HG03159 (cell line): ENCODE data around the gene KIF21B.

Source experiments
- ATAC-seq: cut with Tn5 transposase; IDR thresholded peaks from one replicate; pipeline ENCODE4 v1.9.1; 2021; ENCODE audit warnings: mild to moderate bottlenecking, moderate library complexity; ENCODE audit not compliant: unreplicated experiment

KIF21B gene

GRCh38 chr1:200998323-200998722 is 25.2 kb downstream of the KIF21B start:
- ATAC-seq, result no peak

- no peak for ATAC-seq
Observed at GRCh38 chr1:200992382-200993048, 31.0 kb downstream of the KIF21B start.

- ATAC-seq, result no peak
Observed at GRCh38 chr1:200991097-200991614, 32.4 kb downstream of the KIF21B start.

GRCh38 chr1:200990114-200990513 is 33.4 kb downstream of the KIF21B start:
- no peak for ATAC-seq

- no peak for ATAC-seq
Observed at GRCh38 chr1:200989337-200989736, 34.2 kb downstream of the KIF21B start.

- no peak for ATAC-seq
Observed at GRCh38 chr1:200988693-200989092, 34.8 kb downstream of the KIF21B start.

- ATAC-seq, result no peak
Observed at GRCh38 chr1:200985481-200985880, 38.0 kb downstream of the KIF21B start.

- ATAC-seq, result no peak
Observed at GRCh38 chr1:200983035-200983561, 40.4 kb downstream of the KIF21B start.

- ATAC-seq, result no peak
Observed at GRCh38 chr1:200982071-200982945, 41.2 kb downstream of the KIF21B start.

- ATAC-seq, result no peak
Observed at GRCh38 chr1:200981278-200981677, 42.2 kb downstream of the KIF21B start.

- ATAC-seq, result no peak
Observed at GRCh38 chr1:200980873-200981272, 42.6 kb downstream of the KIF21B start.

- ATAC-seq, result no peak
Observed at GRCh38 chr1:200980452-200980772, 43.1 kb downstream of the KIF21B start.

- ATAC-seq, result no peak
Observed at GRCh38 chr1:200979574-200980451, 43.7 kb downstream of the KIF21B start.

GRCh38 chr1:200977071-200977754 is 46.3 kb downstream of the KIF21B start:
- no peak for ATAC-seq

GRCh38 chr1:200976634-200977033 is 46.9 kb downstream of the KIF21B start:
- no peak for ATAC-seq

- ATAC-seq, result no peak
Observed at GRCh38 chr1:200975458-200975857, 48.1 kb downstream of the KIF21B start.

GRCh38 chr1:200974711-200975110 is 48.8 kb downstream of the KIF21B start:
- ATAC-seq, result no peak

GRCh38 chr1:200973937-200974657 is 49.4 kb downstream of the KIF21B start:
- no peak for ATAC-seq

GRCh38 chr1:200972985-200973742 is 50.4 kb downstream of the KIF21B start:
- ATAC-seq, result no peak
